GM13977 (cell line): Measurements from ENCODE around the gene ZNF480.

Experiments
- DNase-seq: peaks from one replicate; pipeline ENCODE4 v3.0.0; 2012; ENCODE audit warnings: low spot score
- in situ Hi-C: fragments of 300-500 bp; cut with MboI; formaldehyde crosslinking; loops from one replicate; pipeline ENCODE4 v1.12.0; 2022; ENCODE audit warnings: low sequenced_read_pairs, low pct_unique_long_range_greater_than_20kb, mixed read lengths, inconsistent platforms; ENCODE audit not compliant: unreplicated experiment
- TF ChIP-seq, protein P1 (sequence below): IDR thresholded peaks from 2 replicates; pipeline ENCODE4 v1.5.1; 2012; ENCODE audit warnings: mild to moderate bottlenecking, control low read depth; ENCODE audit not compliant: insufficient read depth; ENCODE audit errors: extremely low read depth, missing control alignments

The ZNF480 gene

DNA sequence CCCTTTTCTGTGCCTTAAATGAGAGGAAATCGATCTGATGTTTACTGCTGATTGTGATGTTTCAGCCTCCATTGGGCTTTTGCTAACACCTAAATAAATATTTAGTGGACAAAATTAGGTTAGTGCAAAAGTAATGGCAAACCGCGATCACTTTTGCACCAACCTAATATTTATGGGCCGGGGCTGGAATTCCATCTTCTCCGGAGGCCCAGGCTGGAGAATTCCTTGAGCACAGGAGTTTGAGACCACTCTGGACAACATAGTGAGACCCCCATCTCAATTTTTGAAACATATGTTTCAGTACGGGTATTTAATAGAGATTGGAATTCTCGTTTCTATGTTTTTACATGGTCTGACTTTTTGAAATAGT is 73.4 kb downstream of the ZNF480 start:
- in situ Hi-C loops: no loop called here
- DNase-seq: no peak
- TF ChIP-seq, protein P1, sequence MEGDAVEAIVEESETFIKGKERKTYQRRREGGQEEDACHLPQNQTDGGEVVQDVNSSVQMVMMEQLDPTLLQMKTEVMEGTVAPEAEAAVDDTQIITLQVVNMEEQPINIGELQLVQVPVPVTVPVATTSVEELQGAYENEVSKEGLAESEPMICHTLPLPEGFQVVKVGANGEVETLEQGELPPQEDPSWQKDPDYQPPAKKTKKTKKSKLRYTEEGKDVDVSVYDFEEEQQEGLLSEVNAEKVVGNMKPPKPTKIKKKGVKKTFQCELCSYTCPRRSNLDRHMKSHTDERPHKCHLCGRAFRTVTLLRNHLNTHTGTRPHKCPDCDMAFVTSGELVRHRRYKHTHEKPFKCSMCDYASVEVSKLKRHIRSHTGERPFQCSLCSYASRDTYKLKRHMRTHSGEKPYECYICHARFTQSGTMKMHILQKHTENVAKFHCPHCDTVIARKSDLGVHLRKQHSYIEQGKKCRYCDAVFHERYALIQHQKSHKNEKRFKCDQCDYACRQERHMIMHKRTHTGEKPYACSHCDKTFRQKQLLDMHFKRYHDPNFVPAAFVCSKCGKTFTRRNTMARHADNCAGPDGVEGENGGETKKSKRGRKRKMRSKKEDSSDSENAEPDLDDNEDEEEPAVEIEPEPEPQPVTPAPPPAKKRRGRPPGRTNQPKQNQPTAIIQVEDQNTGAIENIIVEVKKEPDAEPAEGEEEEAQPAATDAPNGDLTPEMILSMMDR: no peak
